H1 (cell line): ENCODE results near the gene MMP15.

Experiments used
- ATF2 ChIP-seq: IDR thresholded peaks from 2 replicates; pipeline ENCODE4 v1.6.1; 2012; ENCODE audit warnings: low read length, inconsistent platforms
- ATF3 ChIP-seq: IDR thresholded peaks from 2 replicates; pipeline ENCODE4 v1.6.1; 2011; ENCODE audit warnings: low read depth, mild to moderate bottlenecking, low read length; ENCODE audit not compliant: insufficient read depth
- CBX5 ChIP-seq: fragments of 300-800, 300-1000 bp; sonication (generic); IDR thresholded peaks from 2 replicates; pipeline ENCODE4 v1.7.1; 2016; ENCODE audit warnings: antibody characterized with exemption, low read length, low read depth
- CHD2 ChIP-seq: IDR thresholded peaks from 2 replicates; pipeline ENCODE4 v1.6.1; 2012; ENCODE audit warnings: low read length, improper control_type of control experiment
- CTCF ChIP-seq, 3 experiments: IDR thresholded peaks; 1 replicate in 2 of 3; 2 replicates in 1 of 3; pipeline versions ENCODE4 v1.5.1 to v1.6.1; 2011; ENCODE audit warnings: low read length in 3 of 3, mild to moderate bottlenecking in 3 of 3, inconsistent platforms in 2 of 3, low read depth in 1 of 3, moderate library complexity in 1 of 3; ENCODE audit not compliant: insufficient read depth in 1 of 3; ENCODE audit errors: control extremely low read depth in 1 of 3
- EP300 ChIP-seq, 2 experiments: IDR thresholded peaks; 1 replicate in 1 of 2; 2 replicates in 1 of 2; pipeline ENCODE4 v1.6.1; 2011 to 2012; ENCODE audit warnings: low read depth in 2 of 2, low read length in 2 of 2, mild to moderate bottlenecking in 2 of 2, borderline replicate concordance in 1 of 2, inconsistent platforms in 1 of 2, moderate library complexity in 1 of 2
- FOSL1 ChIP-seq: IDR thresholded peaks from 2 replicates; pipeline ENCODE4 v1.6.1; 2011; ENCODE audit warnings: mild to moderate bottlenecking, low read depth, low read length, moderate library complexity; ENCODE audit not compliant: insufficient read depth
- GABPA ChIP-seq: IDR thresholded peaks from 2 replicates; pipeline ENCODE4 v1.6.1; 2011; ENCODE audit warnings: mild to moderate bottlenecking, low read length, moderate library complexity, borderline replicate concordance; ENCODE audit not compliant: insufficient read depth
- KDM5A ChIP-seq: fragments of 200-600 bp; IDR thresholded peaks from 2 replicates; pipeline ENCODE4 v1.7.1; 2012; ENCODE audit warnings: mild to moderate bottlenecking, low read length, inconsistent platforms, mixed read lengths
- POLR2A ChIP-seq, 2 experiments: IDR thresholded peaks; 1 replicate in 1 of 2; 2 replicates in 1 of 2; pipeline ENCODE4 v1.6.1; 2011; ENCODE audit warnings: low read depth in 2 of 2, low read length in 2 of 2, mild to moderate bottlenecking in 2 of 2; ENCODE audit errors: control extremely low read depth in 1 of 2
- POLR2AphosphoS5 ChIP-seq: IDR thresholded peaks from 2 replicates; pipeline ENCODE4 v1.6.1; 2011; ENCODE audit warnings: low read depth, low read length
- SRF ChIP-seq: IDR thresholded peaks from 2 replicates; pipeline ENCODE4 v1.6.1; 2011; ENCODE audit warnings: mild to moderate bottlenecking, low read depth, low read length, moderate library complexity
- USF2 ChIP-seq: IDR thresholded peaks from 2 replicates; pipeline ENCODE4 v1.6.1; 2011; ENCODE audit warnings: low read length, improper control_type of control experiment

GRCh38 chr16:58042001-58042885, 16.7 kb downstream of the MMP15 start:
- TF ChIP-seq GABPA (no peak), SRF (no peak), POLR2A (IDR thresholded peaks at IDR 0.05; ENCODE audit: control extremely low read depth in 1 of 2, low read depth in 2 of 2, low read length in 2 of 2) (no peak), ATF2 (no peak), USF2 (no peak), CTCF (IDR thresholded peaks at IDR 0.05; ENCODE audit: control extremely low read depth in 1 of 3, insufficient read depth in 1 of 3, low read depth in 1 of 3, low read length in 3 of 3) (no peak), FOSL1 (no peak), CHD2 (no peak), KDM5A (no peak), EP300 (IDR thresholded peaks at IDR 0.05; ENCODE audit: borderline replicate concordance in 1 of 2, low read depth in 2 of 2, low read length in 2 of 2) (no peak), CBX5 (no peak), POLR2AphosphoS5 (no peak), ATF3 (no peak)
